ENCODE results near the gene ACHE. TPM values are rescaled to one million over a fixed set of nuclear protein-coding genes. Genes with fewer than 3 reads are reported as not detected.

Gene ACHE
- total RNA-seq, 6 donors from 2014 or later, result 1.3 to 2.9 (median 2.2) TPM; not detected in 1

- Histone ChIP-seq H3K9me3 (no peaks in the 10 kb centered on the region), H3K4me3 (no peak overlapping the region), H3K36me3 (peaks cover 26 to 60% (median 52%) of the 10 kb centered on the region in 4 donors), H3K27me3 (peaks cover 0 to 4% (median 0%) of the 10 kb centered on the region in 4 donors), H3K27ac (peak overlapping the region; percentile 62 to 74 (median 66)), H3K4me1 (peaks cover 32 to 40% (median 37%) of the 10 kb centered on the region in 4 donors)
- no peak for ATAC-seq (ENCODE audit: low FRiP score in 2 of 2)
- TF ChIP-seq EP300 (IDR thresholded peaks at IDR 0.05), result no peak
- TF ChIP-seq, protein P1, sequence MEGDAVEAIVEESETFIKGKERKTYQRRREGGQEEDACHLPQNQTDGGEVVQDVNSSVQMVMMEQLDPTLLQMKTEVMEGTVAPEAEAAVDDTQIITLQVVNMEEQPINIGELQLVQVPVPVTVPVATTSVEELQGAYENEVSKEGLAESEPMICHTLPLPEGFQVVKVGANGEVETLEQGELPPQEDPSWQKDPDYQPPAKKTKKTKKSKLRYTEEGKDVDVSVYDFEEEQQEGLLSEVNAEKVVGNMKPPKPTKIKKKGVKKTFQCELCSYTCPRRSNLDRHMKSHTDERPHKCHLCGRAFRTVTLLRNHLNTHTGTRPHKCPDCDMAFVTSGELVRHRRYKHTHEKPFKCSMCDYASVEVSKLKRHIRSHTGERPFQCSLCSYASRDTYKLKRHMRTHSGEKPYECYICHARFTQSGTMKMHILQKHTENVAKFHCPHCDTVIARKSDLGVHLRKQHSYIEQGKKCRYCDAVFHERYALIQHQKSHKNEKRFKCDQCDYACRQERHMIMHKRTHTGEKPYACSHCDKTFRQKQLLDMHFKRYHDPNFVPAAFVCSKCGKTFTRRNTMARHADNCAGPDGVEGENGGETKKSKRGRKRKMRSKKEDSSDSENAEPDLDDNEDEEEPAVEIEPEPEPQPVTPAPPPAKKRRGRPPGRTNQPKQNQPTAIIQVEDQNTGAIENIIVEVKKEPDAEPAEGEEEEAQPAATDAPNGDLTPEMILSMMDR (IDR thresholded peaks at IDR 0.05), result no peak
- TF ChIP-seq POLR2AphosphoS5 (IDR thresholded peaks at IDR 0.05), result no peak
- TF ChIP-seq POLR2A (IDR thresholded peaks at IDR 0.05), result no peak
- WGBS, 2 donors, result 52% methylated on average over 18 to 21 of the region's 21 CpGs
- peak in 1 of 2 donors; percentile 54 for DNase-seq
Measured at GRCh38 chr7:100887516-100888290, 8.0 kb downstream of the ACHE start.

DNA sequence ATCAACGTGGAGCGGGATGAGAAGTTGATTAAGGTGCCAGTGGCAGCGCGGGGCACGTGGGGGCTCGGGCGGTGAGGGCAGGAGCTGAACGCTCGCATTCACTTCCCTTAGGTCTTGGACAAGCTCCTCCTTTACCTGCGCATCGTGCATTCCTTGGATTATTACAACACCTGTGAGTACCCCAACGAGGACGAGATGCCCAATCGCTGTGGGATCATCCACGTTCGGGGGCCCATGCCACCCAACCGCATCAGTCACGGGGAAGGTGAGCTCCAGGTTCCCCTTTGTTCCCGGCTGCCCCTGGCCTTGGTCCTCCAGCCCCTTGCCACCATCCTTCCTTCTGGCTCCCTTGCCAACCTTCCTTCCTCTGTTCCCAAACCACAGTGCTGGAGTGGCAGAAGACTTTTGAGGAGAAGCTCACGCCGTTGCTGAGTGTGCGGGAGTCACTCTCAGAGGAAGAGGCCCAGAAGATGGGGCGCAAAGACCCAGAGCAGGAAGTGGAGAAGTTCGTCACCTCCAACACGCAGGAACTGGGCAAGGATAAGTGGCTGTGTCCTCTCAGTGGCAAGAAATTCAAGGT, 8.7 kb downstream of the ACHE start:
- Histone ChIP-seq H3K36me3 (peaks cover 33 to 66% (median 58%) of the 10 kb centered on the region in 4 donors), H3K9me3 (no peaks in the 10 kb centered on the region), H3K4me1 (peaks cover 32 to 40% (median 37%) of the 10 kb centered on the region in 4 donors), H3K4me3 (no peak overlapping the region), H3K27ac (peak overlapping the region; percentile 62 to 74 (median 66)), H3K27me3 (peaks cover 0 to 4% (median 0%) of the 10 kb centered on the region in 4 donors)
- DNase-seq, result peak in 1 of 2 donors; percentile 72
- WGBS, 2 donors, result 77 to 80% methylated on average over 16 to 25 of the region's 25 CpGs
- TF ChIP-seq POLR2AphosphoS5 (IDR thresholded peaks at IDR 0.05) (no peak), EP300 (IDR thresholded peaks at IDR 0.05) (no peak), POLR2A (IDR thresholded peaks at IDR 0.05) (no peak)
- TF ChIP-seq, protein P1 (IDR thresholded peaks at IDR 0.05), result no peak
- ATAC-seq (ENCODE audit: low FRiP score in 2 of 2), result no peak

GRCh38 chr7:100886142-100886935, 9.3 kb downstream of the ACHE start:
- H3K27me3 ChIP-seq, result peaks cover 0 to 4% (median 0%) of the 10 kb centered on the region in 4 donors
- no peak overlapping the region for H3K4me3 ChIP-seq
- TF ChIP-seq POLR2AphosphoS5 (IDR thresholded peaks at IDR 0.05), result no peak
- no peak for TF ChIP-seq EP300 (IDR thresholded peaks at IDR 0.05)
- TF ChIP-seq POLR2A (IDR thresholded peaks at IDR 0.05), result no peak
- TF ChIP-seq, protein P1 (IDR thresholded peaks at IDR 0.05), result no peak
- DNase-seq (no peak), ATAC-seq (ENCODE audit: low FRiP score in 2 of 2) (no peak)
- peaks cover 32 to 40% (median 37%) of the 10 kb centered on the region in 4 donors for H3K4me1 ChIP-seq
- 83 to 91% methylated on average over 13 to 27 of the region's 27 CpGs for WGBS, 2 donors
- peaks cover 37 to 73% (median 65%) of the 10 kb centered on the region in 4 donors for H3K36me3 ChIP-seq
- H3K9me3 ChIP-seq, result no peaks in the 10 kb centered on the region
- H3K27ac ChIP-seq, result peak overlapping the region in 1 of 4 donors; percentile 67

DNA sequence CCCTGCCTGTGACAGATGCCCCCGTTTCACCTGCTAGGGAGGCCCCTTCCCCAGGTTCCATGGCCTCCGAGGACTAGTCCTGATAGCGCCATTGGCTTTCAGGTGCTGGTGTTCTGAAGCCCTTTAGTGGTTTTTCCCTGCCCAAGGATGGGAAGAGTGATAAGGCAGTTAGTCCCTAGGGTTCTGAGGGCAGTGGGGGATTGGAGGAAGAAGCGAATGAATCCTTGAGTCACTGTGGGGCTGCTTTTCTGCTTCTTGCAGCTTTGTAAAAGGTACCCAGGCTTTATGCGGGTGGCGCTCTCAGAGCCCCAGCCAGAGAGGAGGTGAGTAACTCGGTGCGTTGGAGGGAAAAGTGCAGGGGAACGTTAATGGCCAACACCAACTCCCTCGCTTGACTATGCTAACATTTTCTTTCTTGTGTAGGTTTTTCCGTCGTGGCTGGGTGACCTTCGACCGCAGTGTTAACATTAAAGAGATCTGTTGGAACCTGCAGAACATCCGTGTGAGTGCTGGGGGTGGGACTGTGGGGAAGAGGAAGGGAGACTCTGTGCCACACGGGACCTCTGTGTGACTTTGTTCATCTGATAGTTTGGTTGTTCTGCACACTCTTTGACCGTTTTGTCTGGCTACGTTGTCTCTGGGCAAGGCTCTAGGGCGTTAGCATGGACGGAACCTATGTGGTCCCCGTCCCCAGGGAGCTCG, 10.1 kb downstream of the ACHE start:
- Histone ChIP-seq H3K36me3 (peaks cover 37 to 81% (median 70%) of the 10 kb centered on the region in 4 donors), H3K27ac (no peak overlapping the region), H3K27me3 (no peaks in the 10 kb centered on the region), H3K9me3 (no peaks in the 10 kb centered on the region), H3K4me3 (no peak overlapping the region), H3K4me1 (peaks cover 25 to 33% (median 29%) of the 10 kb centered on the region in 4 donors)
- DNase-seq (no peak), ATAC-seq (ENCODE audit: low FRiP score in 2 of 2) (no peak)
- no peak for TF ChIP-seq POLR2AphosphoS5 (IDR thresholded peaks at IDR 0.05)
- TF ChIP-seq EP300 (IDR thresholded peaks at IDR 0.05), result no peak
- TF ChIP-seq, protein P1 (IDR thresholded peaks at IDR 0.05), result no peak
- no peak for TF ChIP-seq POLR2A (IDR thresholded peaks at IDR 0.05)
- 84 to 86% methylated on average over 21 to 22 of the region's 22 CpGs for WGBS, 2 donors

Measured in upper lobe of left lung (tissue), 6 donors.